ELF-1 (cell line): Measurements from ENCODE around the gene TSKU.
A peak's percentile ranks its signal among the peaks of the same experiment; 100 is the strongest.

ENCODE experiments used
- DNase-seq: peaks from one replicate; pipeline ENCODE4 v3.0.0-alpha.2; 2016; ENCODE audit warnings: low read depth, low spot score

Gene TSKU

DNA sequence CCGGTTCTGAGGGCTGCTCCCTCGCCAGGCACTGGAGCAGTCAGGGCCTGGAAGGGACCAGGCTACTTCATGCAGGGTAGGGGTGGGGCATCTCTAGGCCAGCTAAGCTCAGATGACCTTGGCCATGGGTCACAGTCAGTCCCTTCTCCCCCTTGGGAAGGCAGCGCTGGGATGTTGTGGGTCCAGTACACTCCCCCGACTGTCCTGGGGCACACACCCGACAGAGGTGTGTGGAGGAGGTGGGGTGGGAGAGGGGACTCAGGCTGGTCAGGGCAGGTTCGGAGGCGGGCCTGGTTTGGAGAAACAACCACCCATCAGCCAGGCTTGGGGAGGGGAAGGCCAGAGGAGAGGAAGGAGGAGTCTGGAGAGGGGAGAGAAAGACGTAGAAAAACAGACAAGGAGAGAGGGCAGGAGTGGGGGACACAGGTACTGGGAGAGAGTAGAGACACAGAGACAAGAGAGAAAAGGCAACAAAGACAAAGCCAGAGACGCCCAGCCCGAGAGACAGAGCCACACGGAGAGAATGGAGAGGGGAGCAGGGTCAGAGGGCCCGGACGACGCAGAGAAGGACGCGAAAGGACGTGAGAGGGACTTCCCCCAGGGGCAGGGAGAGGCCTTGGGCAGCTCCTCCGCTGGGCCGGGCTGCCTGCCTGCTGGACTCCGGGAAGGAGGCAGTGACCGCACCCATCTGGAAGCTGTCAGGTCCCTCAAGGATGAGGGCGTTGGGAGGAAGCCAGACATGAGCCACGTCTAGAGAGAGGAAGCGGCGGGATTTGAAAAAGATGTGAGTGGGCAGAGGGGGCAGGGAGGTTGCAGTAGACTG lies 30.6 kb upstream of the TSKU start:
- DNase-seq = peak; percentile 35

DNA sequence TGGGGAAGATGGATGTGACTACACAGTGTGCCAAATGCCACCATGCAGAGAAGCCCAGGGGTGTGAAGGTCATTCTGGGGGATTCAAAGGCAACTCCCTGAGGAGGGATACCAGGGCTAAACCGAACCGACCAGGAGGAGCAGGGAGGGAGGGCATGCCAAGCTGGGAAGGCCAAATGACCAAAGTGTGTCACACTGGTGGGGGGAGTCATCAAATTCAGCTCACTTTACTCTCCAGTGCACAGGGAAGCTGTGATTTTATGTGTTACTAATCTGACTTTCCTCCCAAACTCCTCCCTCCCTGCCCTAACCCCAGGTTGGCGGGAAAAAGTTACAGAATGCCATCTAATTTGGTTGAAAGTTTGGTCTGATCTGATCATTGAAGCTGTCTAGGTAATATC lies 29.7 kb upstream of the TSKU start:
- DNase-seq = no peak

DNA sequence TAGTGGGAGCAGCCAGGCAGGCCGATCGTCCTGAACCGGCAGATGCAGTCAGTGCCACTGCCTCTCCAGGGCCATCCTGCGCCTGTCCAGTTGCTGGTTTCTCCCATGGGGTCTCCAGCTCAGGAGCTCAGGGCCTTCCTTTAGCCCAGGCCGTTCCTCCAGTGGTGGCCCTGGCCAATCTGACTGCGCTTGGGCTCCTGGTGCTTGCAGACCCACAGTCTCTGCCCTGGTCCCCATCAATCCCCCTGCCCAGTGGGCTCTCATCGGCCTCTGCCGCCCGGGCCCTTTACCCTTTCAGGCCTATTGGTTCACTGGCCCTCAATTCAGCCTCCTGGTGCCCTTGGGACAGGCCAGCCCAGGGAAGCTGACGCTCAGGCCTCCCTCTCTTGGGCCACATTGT lies 29.2 kb upstream of the TSKU start:
- no peak for DNase-seq

DNA sequence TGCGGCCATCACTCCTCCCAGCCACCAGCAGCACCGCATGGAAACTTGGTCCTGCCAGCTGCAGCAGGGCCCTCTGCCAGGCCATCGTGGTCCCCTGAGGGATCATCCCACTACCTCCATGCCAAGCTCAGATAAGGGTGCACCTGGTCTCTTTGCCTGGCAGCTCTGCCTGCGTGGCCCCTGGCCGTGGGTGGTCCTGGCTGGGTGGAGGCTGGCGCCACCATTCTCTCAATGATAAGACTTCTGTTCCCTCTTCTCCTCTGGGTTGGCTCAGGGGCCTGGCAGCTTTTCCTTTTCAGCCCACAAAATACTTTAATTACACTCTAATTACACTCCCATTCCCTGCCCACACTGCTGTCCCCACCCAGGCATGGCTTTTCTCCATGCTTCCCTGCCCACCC lies 26.8 kb upstream of the TSKU start:
- DNase-seq = no peak

GRCh38 chr11:76758311-76758710 lies 24.8 kb upstream of the TSKU start:
- DNase-seq = no peak

DNA sequence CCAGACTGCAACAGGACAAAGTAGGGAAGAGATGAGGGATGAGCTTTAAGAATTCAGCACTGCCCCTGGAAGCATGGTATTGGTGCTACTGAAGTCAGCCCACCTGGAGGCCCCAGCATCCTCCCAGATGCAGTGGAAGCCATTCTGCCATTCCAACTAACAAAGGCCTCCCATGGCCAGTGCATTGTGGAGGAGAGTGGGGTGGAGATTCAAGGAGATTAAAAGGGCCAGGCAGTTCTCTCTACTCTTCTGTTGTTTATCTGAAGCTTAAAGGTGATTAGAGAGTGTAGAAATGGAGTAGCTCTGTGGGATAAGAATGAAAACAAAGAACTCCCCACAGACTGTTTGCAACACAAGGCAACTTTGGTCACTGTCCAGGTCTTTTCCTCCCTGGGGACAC lies 24.1 kb upstream of the TSKU start:
- DNase-seq = peak; percentile 23

GRCh38 chr11:76759517-76759916 lies 23.6 kb upstream of the TSKU start:
- no peak for DNase-seq

DNA sequence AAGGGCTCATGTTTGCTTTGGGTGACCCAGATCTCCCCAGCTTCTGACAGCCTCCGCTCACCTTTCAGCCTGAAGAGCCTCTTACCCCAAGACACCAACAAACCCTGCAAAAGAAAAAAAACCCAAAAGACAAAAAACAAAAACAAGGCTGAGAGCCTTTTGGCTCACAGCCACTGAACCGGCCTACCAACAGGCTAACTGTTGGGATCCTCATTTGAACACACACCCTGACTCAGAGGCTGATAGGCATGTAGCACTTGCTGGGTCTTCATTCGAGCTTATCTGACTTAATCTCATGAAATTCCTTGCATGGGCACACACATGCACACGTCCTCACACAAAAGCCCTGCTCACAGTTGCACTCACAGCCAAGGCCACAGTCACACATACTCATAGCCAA lies 22.9 kb upstream of the TSKU start:
- no peak for DNase-seq

DNA sequence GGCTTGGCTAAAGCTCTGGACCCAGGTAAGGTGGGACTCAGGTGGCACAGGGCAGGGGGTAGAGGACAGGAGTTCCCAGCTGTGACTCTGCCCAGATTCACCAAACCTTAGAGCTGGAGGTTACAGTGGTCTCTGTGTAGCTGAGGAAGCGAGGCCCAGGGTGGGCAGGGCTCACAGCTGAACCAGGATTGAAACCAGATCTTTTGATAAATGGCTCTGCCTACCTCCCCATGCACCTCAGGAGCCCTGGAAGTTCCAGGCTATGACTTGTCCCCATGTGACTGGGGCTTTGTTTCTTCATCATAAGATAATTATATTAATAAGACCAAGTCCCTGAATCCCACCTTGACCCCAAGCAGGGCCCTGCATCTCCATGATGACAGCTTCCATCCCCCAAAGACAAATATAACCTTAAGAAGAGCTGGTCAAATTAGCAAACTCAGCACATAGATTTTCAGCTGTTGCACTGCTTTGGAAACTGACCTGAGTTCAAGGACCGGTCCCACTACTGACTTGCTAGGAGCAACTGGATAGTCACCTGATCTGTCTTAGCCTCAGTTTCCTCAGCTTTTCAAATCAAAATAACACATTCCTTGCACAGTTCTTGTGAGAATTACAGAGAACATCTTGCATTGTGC lies 21.3 kb upstream of the TSKU start:
- DNase-seq = no peak

DNA sequence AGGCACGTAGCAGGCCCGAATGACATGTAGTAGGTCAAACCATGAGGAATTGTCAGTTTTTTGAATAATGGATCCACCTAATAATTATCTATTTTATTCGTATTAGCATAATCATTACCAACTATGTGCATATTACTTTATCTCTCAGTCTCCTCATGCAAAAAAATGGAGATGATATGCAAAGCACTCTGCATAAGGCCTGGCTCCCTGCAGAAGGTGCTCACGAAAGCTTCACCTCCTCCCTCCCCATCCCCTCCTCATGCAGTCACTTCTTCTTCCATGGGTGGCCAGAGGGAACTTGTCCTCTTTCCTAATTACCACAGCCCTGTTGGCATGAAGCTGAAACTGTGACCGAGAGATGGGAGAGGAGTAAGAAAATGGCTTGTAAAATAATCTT lies 20.8 kb upstream of the TSKU start:
- DNase-seq = no peak

DNA sequence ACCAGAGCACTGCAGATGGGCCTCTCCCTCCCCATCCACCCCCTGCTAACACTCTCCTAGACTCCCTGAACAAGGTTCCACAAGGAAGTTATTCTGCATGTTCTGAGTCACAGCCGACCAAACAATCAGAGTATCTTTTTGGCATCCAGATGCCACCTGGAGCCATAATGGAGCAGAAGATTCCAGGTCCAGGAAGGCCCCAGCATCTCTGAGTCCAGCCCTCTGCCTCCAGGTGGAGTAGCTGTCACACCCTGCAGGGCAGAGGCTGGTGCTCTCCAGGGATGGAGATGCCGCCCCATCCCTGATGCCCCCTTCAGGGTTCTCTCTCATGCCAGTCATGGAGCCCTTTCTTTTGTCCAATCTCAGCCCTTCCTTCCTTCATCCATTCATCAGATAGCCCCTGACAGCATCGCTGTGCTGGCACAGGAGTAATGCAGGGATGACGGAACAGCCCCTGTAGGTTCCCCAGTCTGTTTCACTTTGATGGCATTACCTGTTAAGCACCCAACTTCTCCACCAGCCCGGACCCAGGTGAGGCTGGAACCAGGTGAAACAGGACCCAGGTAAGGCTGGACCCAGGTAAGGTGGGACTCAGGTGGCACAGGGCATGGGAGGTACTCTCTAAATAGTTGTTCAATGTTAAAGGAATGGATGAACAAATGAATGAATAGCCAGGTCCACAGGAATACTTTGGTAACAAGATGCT lies 20.1 kb upstream of the TSKU start:
- DNase-seq = no peak

DNA sequence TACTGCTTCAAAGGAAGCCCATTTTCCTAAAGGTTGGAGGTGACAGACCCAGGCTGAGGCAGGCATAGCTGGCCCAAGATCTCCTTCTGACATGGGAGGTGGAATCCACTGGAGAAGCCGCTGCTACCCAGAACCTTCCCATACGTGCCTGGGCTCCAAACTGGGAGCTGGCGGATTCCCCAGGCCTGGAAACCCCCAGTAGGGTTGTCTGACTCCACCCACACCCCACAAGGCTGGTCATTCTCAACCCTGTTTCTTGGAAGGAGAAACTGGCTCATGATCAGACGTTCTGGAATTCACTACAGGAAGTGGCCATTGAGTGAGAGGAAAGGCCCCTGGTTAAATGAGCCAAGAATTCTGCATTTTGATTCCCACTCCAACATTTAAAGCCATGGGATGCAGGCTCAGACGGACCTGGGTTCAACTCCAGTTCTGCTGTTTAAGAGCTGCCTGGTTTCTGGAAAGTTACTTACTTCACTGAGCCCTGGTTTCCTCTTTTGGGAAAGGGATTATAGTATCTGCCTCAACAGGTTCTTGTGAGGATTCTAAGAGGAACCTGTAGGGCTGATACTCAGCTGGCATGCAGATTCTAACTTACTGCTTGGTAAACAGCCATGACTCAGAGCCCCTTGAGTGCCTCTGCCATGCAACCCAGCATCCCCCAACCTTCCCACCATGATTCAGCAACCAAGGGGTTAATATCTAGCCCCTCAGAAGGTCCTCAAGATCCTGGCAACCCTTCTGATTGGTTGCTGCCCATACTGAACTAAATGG lies 19.4 kb upstream of the TSKU start:
- no peak for DNase-seq

DNA sequence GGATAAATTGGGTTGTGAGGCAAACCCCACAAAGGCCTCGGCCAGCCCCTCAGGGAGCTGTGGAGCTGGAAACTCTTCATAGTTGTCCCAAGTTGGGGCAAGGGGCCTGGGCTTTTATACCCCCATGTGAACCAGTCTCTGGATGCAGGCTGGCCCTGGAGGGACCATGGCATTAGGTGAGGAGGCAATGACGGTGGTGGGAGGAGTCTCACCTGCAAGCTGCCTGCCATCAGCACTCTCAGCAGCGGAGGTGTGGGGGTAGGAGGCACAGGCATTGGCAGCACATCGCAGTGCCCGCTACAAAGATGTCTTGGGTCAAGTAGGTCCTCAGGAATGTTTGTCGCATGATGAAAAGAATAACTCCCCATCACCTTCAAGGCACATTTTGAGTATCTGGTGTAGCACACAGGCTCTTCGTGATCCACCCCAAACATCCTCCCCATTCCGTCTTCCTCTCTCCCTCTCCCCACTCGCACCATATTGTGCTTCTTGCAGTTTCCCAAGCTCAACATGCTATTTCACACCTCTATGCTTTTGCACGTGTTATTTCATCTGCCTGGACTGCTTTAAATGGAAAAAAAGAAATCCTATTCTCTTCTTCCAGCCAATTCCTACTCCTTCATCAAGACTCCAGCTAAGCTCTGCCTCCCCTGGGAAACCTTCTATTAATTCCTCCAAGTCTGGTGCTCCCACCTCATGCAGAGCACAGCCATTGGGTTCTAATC lies 18.1 kb upstream of the TSKU start:
- no peak for DNase-seq

- DNase-seq = no peak
Measured at GRCh38 chr11:76765863-76766350, 17.2 kb upstream of the TSKU start.

DNA sequence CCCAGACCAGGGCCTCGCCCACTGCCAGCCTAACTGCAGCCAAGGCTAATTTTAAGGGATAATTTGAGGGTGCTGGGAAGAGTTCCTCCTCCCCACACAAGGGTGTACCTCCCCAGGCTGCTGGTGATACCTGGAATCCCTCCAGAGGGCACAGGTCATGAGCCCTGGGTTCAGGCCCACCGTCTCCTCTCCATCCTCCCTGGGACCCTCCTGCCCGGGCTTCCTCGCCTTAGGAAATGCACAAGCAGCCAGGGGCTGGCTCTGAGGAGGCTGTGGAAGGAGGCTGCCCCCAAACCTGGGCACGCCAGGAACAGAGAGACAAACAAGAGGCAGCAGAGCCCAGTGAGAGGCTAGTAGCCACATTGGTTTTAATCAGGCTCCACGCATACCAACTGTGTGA lies 16.6 kb upstream of the TSKU start:
- no peak for DNase-seq

DNA sequence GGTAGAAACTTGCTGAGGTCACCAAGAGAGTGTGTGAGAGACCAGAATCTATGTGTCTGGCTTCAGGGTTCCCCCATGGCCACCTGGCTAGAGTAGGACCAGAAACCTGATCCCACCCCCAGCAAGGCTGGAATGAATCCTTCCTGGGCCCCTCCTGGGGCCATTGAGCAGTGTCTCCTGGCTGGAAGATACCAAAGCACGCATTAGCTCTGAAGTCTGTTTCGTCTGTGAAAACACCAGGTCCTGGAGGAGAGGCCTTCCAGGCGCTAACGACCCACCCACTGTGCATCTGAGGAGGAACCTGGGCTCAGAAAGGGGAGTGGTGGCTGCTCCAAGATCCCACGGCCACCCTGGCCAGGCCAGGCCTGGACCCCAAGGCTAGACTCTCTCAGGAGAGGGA lies 15.5 kb upstream of the TSKU start:
- DNase-seq = peak; percentile 20

DNA sequence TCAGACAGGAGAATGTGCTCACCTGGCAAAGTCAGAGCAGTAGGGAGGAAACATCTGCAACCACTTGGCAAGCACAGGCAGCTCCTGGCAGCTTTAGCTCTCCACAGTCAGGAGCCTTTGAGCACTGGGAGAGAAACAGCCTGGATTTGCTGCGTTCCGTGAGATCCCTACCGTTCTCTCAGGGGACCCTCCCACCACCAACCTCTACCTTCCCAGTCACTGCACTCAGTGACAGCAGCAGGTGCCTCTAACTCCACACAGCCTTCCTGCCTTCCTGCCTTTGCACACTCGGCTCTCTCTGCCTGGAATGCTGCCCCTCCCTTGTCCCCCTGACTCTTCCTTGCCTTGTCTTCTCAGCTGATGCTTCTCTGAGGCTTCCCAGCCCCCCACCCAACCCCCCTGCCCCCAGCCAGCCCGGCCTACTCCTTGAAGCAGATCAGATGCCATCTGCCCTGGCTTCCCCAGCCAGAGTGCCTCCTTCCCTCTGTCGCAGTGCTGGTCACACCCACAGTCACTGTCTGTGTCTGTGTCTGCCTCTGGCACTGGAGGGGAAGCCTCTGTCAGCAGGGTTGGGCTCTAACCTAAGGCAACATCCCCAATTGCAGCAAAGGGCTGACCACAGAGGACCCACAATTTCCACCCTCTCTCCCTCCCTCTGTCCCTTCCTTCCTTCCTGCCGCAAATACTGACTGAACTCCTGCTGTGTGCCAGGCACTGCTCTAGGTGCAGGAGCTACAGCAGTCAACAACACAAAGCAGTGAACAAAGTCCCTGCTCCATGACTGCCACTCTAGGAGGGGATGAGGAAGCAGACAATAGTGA lies 14.9 kb upstream of the TSKU start:
- peak; percentile 23 for DNase-seq

GRCh38 chr11:76768909-76769560 lies 14.1 kb upstream of the TSKU start:
- DNase-seq = peak; percentile 37

GRCh38 chr11:76769645-76770586 lies 13.2 kb upstream of the TSKU start:
- DNase-seq = peak; percentile 25
